HUES64 (cell line): ENCODE results near the gene KCTD1. TPM values are rescaled to one million over a fixed set of nuclear protein-coding genes. Genes with fewer than 3 reads are reported as not detected.

Experiments
- H3K27ac ChIP-seq: 2 replicates; pipeline ENCODE4 v1.7.0; 2013; ENCODE audit warnings: low read depth, low read length, inconsistent platforms
- H3K27me3 ChIP-seq: 2 replicates; pipeline ENCODE4 v1.6.1; 2013; ENCODE audit warnings: mild to moderate bottlenecking, low read length; ENCODE audit not compliant: insufficient read depth
- H3K36me3 ChIP-seq: 2 replicates; pipeline ENCODE4 v1.6.1; 2013; ENCODE audit warnings: mild to moderate bottlenecking, low read length; ENCODE audit not compliant: insufficient read depth
- H3K4me1 ChIP-seq: 2 replicates; pipeline ENCODE4 v1.6.1; 2013; ENCODE audit warnings: mild to moderate bottlenecking, low read length, moderate library complexity; ENCODE audit not compliant: insufficient read depth
- H3K4me3 ChIP-seq: 2 replicates; pipeline ENCODE4 v1.5.1; 2013; ENCODE audit warnings: mild to moderate bottlenecking, low read length, moderate library complexity
- H3K9ac ChIP-seq: 2 replicates; pipeline ENCODE4 v1.6.1; 2013; ENCODE audit warnings: mild to moderate bottlenecking, low read depth, low read length
- H3K9me3 ChIP-seq: 2 replicates; pipeline ENCODE4 v1.6.1; 2013; ENCODE audit warnings: low read depth, low read length; ENCODE audit not compliant: insufficient read depth
- WGBS: fragments of 150-250, 120-280 bp; methylation state at CpG from one replicate; pipeline ENCODE4 v1.1.7; 2013; ENCODE audit warnings: missing lambda C conversion rate; 5-methylcytosine and 5-hydroxymethylcytosine counted together
- polyA plus RNA-seq, 2 experiments: library from polyadenylated mRNA; stranded (reverse); fragments of 50-300 nt; gene quantifications; one replicate each; pipeline ENCODE4 v1.2.3, GENCODE V29; 2013

Gene KCTD1
- 12.4 TPM for polyA plus RNA-seq (2013, experiment 1 of 2)
- polyA plus RNA-seq (2013, experiment 2 of 2): 12.3 TPM

- H3K36me3 ChIP-seq: no peaks in the 10 kb centered on the region; the same call in 1 of the 2 replicates
- H3K27me3 ChIP-seq: peaks cover 83% of the 10 kb centered on the region
- H3K27ac ChIP-seq: no peak within 1 kb of the TSS
- H3K4me1 ChIP-seq: peaks cover 35% of the 10 kb centered on the region
- H3K9me3 ChIP-seq: no peaks in the 10 kb centered on the region
- under 1% methylated on average over 85 of the region's 88 CpGs for WGBS
- H3K9ac ChIP-seq: peak within 1 kb of the TSS; percentile 59
- peak within 1 kb of the TSS; percentile 76 for H3K4me3 ChIP-seq
Measured at GRCh38 chr18:26548415-26549262, at the start of gene KCTD1. Gene KCTD1 (minus strand): TSS chr18:26548553. CDS start chr18:26548536, 17 bp downstream.

GRCh38 chr18:26593365-26594320 is 45.3 kb upstream of the KCTD1 start:
- no peak overlapping the region for H3K4me3 ChIP-seq

DNA sequence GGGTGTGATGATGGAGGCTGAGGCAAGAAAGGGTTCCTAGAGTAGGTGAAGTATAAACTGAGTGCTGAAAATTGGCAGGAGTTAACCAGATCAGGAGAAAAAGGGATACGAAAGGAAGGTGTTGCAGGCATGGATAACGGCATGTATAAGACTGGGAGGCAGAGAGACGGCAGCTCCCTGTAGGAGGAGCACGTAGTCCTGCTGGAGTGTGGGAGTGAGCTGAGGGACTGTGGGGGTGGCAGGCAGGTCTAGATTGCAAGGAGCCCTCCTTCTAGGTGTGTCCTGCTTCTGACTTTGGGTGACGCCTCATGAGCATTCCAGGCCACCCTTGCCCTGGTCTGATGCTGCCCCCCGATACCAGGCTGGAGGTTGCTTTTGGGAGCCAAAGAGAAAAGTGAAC is 36.4 kb upstream of the KCTD1 start:
- H3K4me1 ChIP-seq: no peaks in the 10 kb centered on the region; the same call in 1 of the 2 replicates

More at GRCh38 chr18:26593365-26594320, 45.3 kb upstream of the KCTD1 start:
- Histone ChIP-seq H3K9ac (no peak overlapping the region), H3K4me1 (no peaks in the 10 kb centered on the region), H3K9me3 (no peaks in the 10 kb centered on the region), H3K27me3 (no peaks in the 10 kb centered on the region), H3K36me3 (no peaks in the 10 kb centered on the region), H3K27ac (no peak overlapping the region)
- 90% methylated on average over 2 of the region's 2 CpGs for WGBS

GRCh38 chr18:26579941-26580618 is 31.7 kb upstream of the KCTD1 start:
- no peaks in the 10 kb centered on the region for H3K9me3 ChIP-seq
- 79% methylated on average over 6 of the region's 6 CpGs for WGBS
- H3K4me3 ChIP-seq: no peak overlapping the region
- H3K27me3 ChIP-seq: peaks cover 25% of the 10 kb centered on the region
- peaks cover 10% of the 10 kb centered on the region for H3K4me1 ChIP-seq
- no peak overlapping the region for H3K9ac ChIP-seq
- H3K27ac ChIP-seq: no peak overlapping the region
- H3K36me3 ChIP-seq: no peaks in the 10 kb centered on the region

More for the DNA sequence above, 36.4 kb upstream of the KCTD1 start:
- Histone ChIP-seq H3K27me3 (no peaks in the 10 kb centered on the region), H3K36me3 (no peaks in the 10 kb centered on the region), H3K9me3 (no peaks in the 10 kb centered on the region), H3K9ac (no peak overlapping the region), H3K4me3 (no peak overlapping the region), H3K27ac (no peak overlapping the region)
- 86% methylated on average over 6 of the region's 6 CpGs for WGBS

DNA sequence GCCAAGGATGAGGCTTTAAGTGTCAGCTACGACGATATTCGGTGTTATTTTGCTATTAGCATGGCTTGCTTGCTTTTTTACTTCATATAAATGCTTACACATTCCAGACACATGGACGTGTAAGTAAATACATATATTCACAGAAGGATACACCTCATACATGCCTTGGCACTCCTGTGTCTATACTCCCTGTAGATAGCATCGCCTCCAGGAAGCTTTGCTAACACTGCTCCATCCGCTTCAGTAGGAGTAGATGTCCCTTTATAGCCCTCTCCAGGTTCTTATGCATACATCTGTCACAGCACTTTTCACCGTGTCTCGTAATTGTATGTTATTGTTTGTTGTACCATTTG is 27.5 kb upstream of the KCTD1 start:
- peaks cover 42% of the 10 kb centered on the region for H3K27me3 ChIP-seq
- H3K36me3 ChIP-seq: no peaks in the 10 kb centered on the region
- peak overlapping the region; percentile 78; the same call in 1 of the 2 replicates for H3K9ac ChIP-seq
- peaks cover 16% of the 10 kb centered on the region; the same call in 1 of the 2 replicates for H3K4me1 ChIP-seq
- H3K27ac ChIP-seq: peak overlapping the region; percentile 22
- H3K4me3 ChIP-seq: peak overlapping the region; percentile 47
- 82% methylated on average over 8 of the region's 8 CpGs for WGBS
- no peaks in the 10 kb centered on the region for H3K9me3 ChIP-seq

- 12% methylated on average over 27 of the region's 27 CpGs for WGBS
- Histone ChIP-seq H3K27me3 (peaks cover 42% of the 10 kb centered on the region), H3K27ac (peak overlapping the region; percentile 22), H3K4me3 (peak overlapping the region; percentile 47), H3K36me3 (no peaks in the 10 kb centered on the region), H3K9me3 (no peaks in the 10 kb centered on the region), H3K4me1 (peaks cover 16% of the 10 kb centered on the region; the same call in 1 of the 2 replicates), H3K9ac (peak overlapping the region; percentile 78)
Measured at GRCh38 chr18:26574958-26575864, 26.9 kb upstream of the KCTD1 start.

- H3K9me3 ChIP-seq: no peaks in the 10 kb centered on the region
- 18% methylated on average over 3 of the region's 5 CpGs for WGBS
- H3K4me1 ChIP-seq: peaks cover 27% of the 10 kb centered on the region
- H3K36me3 ChIP-seq: no peaks in the 10 kb centered on the region
- no peak overlapping the region for H3K4me3 ChIP-seq
- H3K9ac ChIP-seq: no peak overlapping the region
- no peak overlapping the region for H3K27ac ChIP-seq
- H3K27me3 ChIP-seq: peaks cover 15% of the 10 kb centered on the region
Measured at GRCh38 chr18:26568926-26569665, 20.7 kb upstream of the KCTD1 start.

- Histone ChIP-seq H3K27ac (no peak overlapping the region), H3K9me3 (no peaks in the 10 kb centered on the region), H3K36me3 (no peaks in the 10 kb centered on the region), H3K27me3 (peaks cover 10% of the 10 kb centered on the region; the same call in 1 of the 2 replicates), H3K4me1 (peaks cover 27% of the 10 kb centered on the region), H3K4me3 (no peak overlapping the region), H3K9ac (no peak overlapping the region)
- no CpG with 5 or more reads among the region's 1 CpG for WGBS
Measured at GRCh38 chr18:26568513-26568912, 20.2 kb upstream of the KCTD1 start.

GRCh38 chr18:26566874-26567555 is 18.7 kb upstream of the KCTD1 start:
- 42% methylated on average over 1 of the region's 1 CpG for WGBS
- Histone ChIP-seq H3K4me1 (peaks cover 27% of the 10 kb centered on the region), H3K9ac (no peak overlapping the region), H3K9me3 (no peaks in the 10 kb centered on the region), H3K27me3 (peaks cover 8% of the 10 kb centered on the region; the same call in 1 of the 2 replicates), H3K4me3 (no peak overlapping the region), H3K36me3 (no peaks in the 10 kb centered on the region), H3K27ac (no peak overlapping the region)
